ENCODE measurements around the gene ACADS. TPM values are rescaled to one million over a fixed set of nuclear protein-coding genes. Genes with fewer than 3 reads are reported as not detected.

ACADS gene
- total RNA-seq, 4 donors from 2014 or later = 30.5 to 55.1 (median 40.3) TPM

DNA sequence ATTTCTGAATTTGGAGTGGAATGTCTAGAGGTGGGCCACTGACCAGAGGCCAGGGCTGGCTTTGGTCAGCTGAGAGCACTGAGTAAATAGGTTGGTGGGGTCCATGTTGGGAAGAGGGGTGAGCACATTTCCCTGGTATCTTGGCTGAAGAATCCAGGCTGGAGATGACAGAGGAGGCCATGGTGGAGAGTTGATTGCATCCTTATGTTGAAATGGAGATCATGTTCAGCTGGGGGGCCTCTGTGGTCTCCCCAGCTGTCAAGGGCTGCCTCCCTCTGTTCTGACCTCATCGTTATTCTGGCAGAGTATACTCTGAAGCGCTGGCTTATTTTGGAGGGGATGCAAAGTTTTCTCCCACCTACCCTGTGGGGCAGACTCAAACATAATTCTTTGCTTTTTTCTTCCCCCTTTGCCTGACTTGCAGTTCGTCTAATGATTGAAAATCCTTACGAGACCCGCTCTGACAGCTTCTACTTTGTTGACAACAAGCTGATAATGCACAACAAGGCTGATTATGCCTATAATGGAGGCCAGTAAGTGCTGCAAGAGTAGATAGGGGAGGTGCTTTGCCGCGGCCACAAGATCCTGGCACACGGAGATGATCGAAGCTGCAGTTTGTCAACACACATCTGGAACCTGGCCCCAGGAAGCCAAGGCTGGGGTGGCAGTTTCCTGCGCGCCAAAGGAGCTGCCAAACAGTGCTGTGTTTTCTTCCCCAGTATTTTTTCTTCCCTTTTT, 6.0 kb upstream of the ACADS start:
- Histone ChIP-seq H3K27ac (no peak overlapping the region), H3K4me3 (no peak overlapping the region), H3K27me3 (no peaks in the 10 kb centered on the region), H3K36me3 (peaks cover 0 to 90% of the 10 kb centered on the region in 2 donors), H3K9me3 (no peaks in the 10 kb centered on the region), H3K4me1 (peaks cover 0 to 2% (median 0%) of the 10 kb centered on the region in 3 donors)
- ATAC-seq = no peak
- WGBS, 2 donors (ENCODE audit: low coverage in 1 of 2) = 82 to 89% methylated on average over 5 to 11 of the region's 11 CpGs
- TF ChIP-seq EP300 (IDR thresholded peaks at IDR 0.05) (no peak), POLR2AphosphoS5 (IDR thresholded peaks at IDR 0.05) (no peak), POLR2A (IDR thresholded peaks at IDR 0.05) (no peak)
- TF ChIP-seq, protein P1, sequence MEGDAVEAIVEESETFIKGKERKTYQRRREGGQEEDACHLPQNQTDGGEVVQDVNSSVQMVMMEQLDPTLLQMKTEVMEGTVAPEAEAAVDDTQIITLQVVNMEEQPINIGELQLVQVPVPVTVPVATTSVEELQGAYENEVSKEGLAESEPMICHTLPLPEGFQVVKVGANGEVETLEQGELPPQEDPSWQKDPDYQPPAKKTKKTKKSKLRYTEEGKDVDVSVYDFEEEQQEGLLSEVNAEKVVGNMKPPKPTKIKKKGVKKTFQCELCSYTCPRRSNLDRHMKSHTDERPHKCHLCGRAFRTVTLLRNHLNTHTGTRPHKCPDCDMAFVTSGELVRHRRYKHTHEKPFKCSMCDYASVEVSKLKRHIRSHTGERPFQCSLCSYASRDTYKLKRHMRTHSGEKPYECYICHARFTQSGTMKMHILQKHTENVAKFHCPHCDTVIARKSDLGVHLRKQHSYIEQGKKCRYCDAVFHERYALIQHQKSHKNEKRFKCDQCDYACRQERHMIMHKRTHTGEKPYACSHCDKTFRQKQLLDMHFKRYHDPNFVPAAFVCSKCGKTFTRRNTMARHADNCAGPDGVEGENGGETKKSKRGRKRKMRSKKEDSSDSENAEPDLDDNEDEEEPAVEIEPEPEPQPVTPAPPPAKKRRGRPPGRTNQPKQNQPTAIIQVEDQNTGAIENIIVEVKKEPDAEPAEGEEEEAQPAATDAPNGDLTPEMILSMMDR (IDR thresholded peaks at IDR 0.05) = no peak

DNA sequence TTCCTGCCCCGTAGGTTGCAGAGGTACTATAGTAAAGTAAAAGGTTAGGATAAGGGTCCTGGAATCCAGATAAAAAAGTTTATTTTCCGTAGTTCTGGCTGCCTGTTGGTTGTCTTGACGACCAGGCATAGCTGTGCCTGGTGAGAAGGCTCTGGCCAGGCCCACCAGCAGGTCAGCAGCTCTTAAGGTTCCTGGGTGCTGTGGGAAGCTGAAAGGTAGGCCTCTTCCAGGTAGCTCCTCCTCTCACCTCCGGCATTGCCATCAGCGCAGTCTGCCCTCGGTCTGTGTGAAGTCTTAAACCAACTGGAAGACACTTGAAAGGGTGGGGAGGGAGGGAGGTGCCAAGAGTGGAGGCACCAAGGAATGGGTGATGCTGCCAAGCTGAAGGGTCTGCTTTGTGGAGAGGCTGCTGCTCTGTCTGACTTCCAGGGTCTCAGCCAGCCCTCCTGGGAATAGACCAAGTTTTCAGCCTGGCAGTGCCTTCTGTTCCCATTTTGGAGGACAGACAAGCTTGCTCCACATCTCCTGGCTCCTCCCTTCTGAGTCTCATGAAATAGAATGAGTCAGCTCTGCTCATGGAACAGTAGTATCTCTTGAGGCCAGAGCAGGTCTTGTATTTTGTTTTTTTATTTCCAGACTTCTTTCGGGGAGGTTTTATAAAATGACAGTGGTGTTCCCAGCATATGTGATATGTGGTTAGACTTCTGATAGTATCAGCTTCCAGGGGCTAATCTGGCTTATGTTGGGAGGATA, 5.2 kb upstream of the ACADS start:
- 60 to 67% methylated on average over 2 to 5 of the region's 7 CpGs for WGBS, 2 donors (ENCODE audit: low coverage in 1 of 2)
- Histone ChIP-seq H3K4me3 (no peak overlapping the region), H3K9me3 (no peaks in the 10 kb centered on the region), H3K27ac (peak overlapping the region in 2 of 4 donors; percentile 22 to 33), H3K36me3 (peaks cover 0 to 83% of the 10 kb centered on the region in 2 donors), H3K27me3 (no peaks in the 10 kb centered on the region), H3K4me1 (peaks cover 0 to 10% (median 6%) of the 10 kb centered on the region in 3 donors)
- ATAC-seq = peak; percentile 52
- TF ChIP-seq POLR2AphosphoS5 (IDR thresholded peaks at IDR 0.05) = no peak
- TF ChIP-seq EP300 (IDR thresholded peaks at IDR 0.05) = no peak
- no peak for TF ChIP-seq POLR2A (IDR thresholded peaks at IDR 0.05)
- TF ChIP-seq, protein P1 (IDR thresholded peaks at IDR 0.05) = no peak

DNA sequence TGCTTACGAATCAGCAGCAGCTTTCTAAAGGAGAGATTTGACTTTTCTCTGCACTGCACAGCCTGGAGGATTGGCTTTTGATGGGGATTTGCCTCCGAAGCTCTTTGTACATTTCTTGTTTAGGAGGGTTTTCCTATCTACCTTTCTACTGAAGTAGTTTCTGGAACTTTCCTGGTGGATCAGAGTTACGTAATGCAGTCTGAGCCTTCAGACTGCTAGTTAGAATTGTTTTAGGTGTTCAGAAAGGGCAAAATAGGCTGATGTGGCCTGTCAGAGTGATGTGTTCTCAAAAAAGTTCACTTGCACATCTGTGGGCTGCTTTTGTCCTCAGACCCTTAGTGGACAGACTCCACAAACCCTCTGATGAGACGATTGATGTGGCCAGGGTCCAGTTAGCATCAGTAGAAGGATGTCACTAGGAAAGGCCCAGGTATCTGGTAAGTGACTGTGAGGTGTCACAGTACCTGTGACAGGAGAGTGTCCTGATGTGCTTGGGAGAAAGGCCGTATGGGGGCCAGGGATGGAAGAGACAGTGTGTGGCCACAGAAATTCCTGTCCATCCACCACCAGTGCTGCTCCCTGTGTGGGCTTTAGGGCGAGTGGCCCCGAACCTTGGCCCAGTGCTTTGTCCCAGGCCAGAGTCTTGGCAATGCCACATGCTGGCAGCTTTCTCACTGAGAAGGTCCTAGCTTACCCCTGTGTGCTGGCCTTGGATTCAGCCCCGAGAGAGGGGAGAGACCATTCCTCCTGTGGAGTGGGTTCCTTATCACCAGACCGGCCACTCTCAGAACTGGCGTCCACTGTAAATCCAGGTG, 4.4 kb upstream of the ACADS start:
- WGBS, 2 donors (ENCODE audit: low coverage in 1 of 2) = 90 to 93% methylated on average over 3 to 7 of the region's 10 CpGs
- TF ChIP-seq EP300 (IDR thresholded peaks at IDR 0.05) (no peak), POLR2AphosphoS5 (IDR thresholded peaks at IDR 0.05) (no peak), POLR2A (IDR thresholded peaks at IDR 0.05) (no peak)
- TF ChIP-seq, protein P1 (IDR thresholded peaks at IDR 0.05) = no peak
- H3K4me3 ChIP-seq = no peak overlapping the region
- peaks cover 0 to 75% of the 10 kb centered on the region in 2 donors for H3K36me3 ChIP-seq
- H3K9me3 ChIP-seq = no peaks in the 10 kb centered on the region
- ATAC-seq = no peak
- H3K27ac ChIP-seq = peak overlapping the region in 2 of 4 donors; percentile 8 to 33
- peaks cover 0 to 14% (median 6%) of the 10 kb centered on the region in 3 donors for H3K4me1 ChIP-seq
- no peaks in the 10 kb centered on the region for H3K27me3 ChIP-seq

DNA sequence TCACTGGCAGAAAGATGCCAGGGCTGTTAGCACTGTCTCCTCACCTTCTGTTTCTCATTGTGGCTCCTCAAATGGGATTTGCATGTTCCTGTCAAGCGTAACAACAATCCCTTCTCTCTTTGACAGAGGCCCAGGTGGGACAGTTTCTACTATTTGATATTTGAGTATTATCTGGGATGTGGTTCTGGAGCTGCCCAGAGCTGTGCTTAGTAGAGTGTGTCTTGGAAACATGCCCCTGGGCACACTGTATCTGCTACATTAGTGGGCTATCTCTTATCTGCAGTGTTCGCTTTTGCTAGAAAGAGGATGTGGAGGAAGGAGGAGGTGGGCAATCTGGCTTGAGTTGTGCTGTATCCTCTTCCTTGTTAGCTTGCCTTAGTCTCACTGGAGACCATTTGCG, 3.8 kb upstream of the ACADS start:
- Histone ChIP-seq H3K27ac (peak overlapping the region in 1 of 4 donors; percentile 33), H3K36me3 (peaks cover 0 to 68% of the 10 kb centered on the region in 2 donors)
- WGBS, 2 donors (ENCODE audit: low coverage in 1 of 2) = 60 to 100% methylated on average over 1 to 3 of the region's 3 CpGs

More for the DNA sequence above, 3.8 kb upstream of the ACADS start:
- no peak for ATAC-seq
- H3K4me1 ChIP-seq = peaks cover 0 to 21% (median 6%) of the 10 kb centered on the region in 3 donors
- no peaks in the 10 kb centered on the region for H3K9me3 ChIP-seq
- TF ChIP-seq, protein P1 (IDR thresholded peaks at IDR 0.05) = no peak
- TF ChIP-seq POLR2AphosphoS5 (IDR thresholded peaks at IDR 0.05) (no peak), EP300 (IDR thresholded peaks at IDR 0.05) (no peak)
- no peaks in the 10 kb centered on the region for H3K27me3 ChIP-seq
- no peak overlapping the region for H3K4me3 ChIP-seq
